PFSK-1 (cell line): ENCODE results near the gene DOC2B.

ENCODE experiments used
- POLR2AphosphoS5 ChIP-seq: IDR thresholded peaks from 2 replicates; pipeline ENCODE4 v1.6.1; 2012; ENCODE audit warnings: low read depth, mild to moderate bottlenecking, control low read depth, low read length, moderate library complexity
- REST ChIP-seq, 2 experiments: IDR thresholded peaks; 2 replicates each; pipeline versions ENCODE4 v1.6.1 to v1.8.0; 2011 to 2012; ENCODE audit warnings: low read depth in 2 of 2, low read length in 2 of 2, control low read depth in 1 of 2, inconsistent platforms in 1 of 2, mild to moderate bottlenecking in 1 of 2, moderate library complexity in 1 of 2; ENCODE audit not compliant: insufficient read depth in 1 of 2
- TAF1 ChIP-seq: IDR thresholded peaks from 2 replicates; pipeline ENCODE4 v1.6.1; 2012; ENCODE audit warnings: low read length, control low read depth, borderline replicate concordance; ENCODE audit not compliant: insufficient read depth

GRCh38 chr17:182050-182751 is 751 bp upstream of the DOC2B start:
- TF ChIP-seq REST (IDR thresholded peaks at IDR 0.05; ENCODE audit: insufficient read depth in 1 of 2, low read depth in 2 of 2, low read length in 2 of 2) (no peak), POLR2AphosphoS5 (no peak), TAF1 (no peak)
